Thoracic aorta (tissue), 2 donors: ENCODE measurements around the gene DHRSX. TPM values are rescaled to one million over a fixed set of nuclear protein-coding genes. Genes with fewer than 3 reads are reported as not detected.
"Not testable (repeated sequence)": the region's sequence is repeated elsewhere in the genome, so short reads cannot be mapped to it uniquely, and the experiment has no call there.

Experiments used
- ATAC-seq: fragments of 150-250 bp; one replicate; pipeline ENCODE4 v1.8.0; 2017; ENCODE audit warnings: low read depth; ENCODE audit not compliant: insufficient number of reproducible peaks, low FRiP score
- DNase-seq: peaks from one replicate; pipeline ENCODE4 v3.0.0-alpha.2; 2020; ENCODE audit warnings: low spot score
- H3K27ac ChIP-seq, 2 donors: fragments of 200-600 bp; sonication (generic); 1 replicate in 1 of 2; 2 replicates in 1 of 2; pipeline ENCODE4 v1.5.1; 2016; ENCODE audit warnings: mild to moderate bottlenecking in 2 of 2, moderate library complexity in 2 of 2
- H3K27me3 ChIP-seq: fragments of 200-600 bp; sonication (generic); replicated peaks from 2 replicates; pipeline ENCODE4 v1.6.0; 2016; ENCODE audit warnings: mild to moderate bottlenecking; ENCODE audit not compliant: insufficient read depth
- H3K36me3 ChIP-seq: fragments of 200-600 bp; sonication (generic); one replicate; pipeline ENCODE4 v1.5.1; 2016
- H3K4me1 ChIP-seq, 2 donors: fragments of 200-600 bp; sonication (generic); 1 replicate in 1 of 2; 2 replicates in 1 of 2; pipeline versions ENCODE4 v1.5.1 to v1.6.0; 2016; ENCODE audit warnings: low read depth in 2 of 2, mild to moderate bottlenecking in 1 of 2; ENCODE audit not compliant: control insufficient read depth in 1 of 2
- H3K4me3 ChIP-seq: fragments of 200-600 bp; sonication (generic); 2 replicates; pipeline ENCODE4 v1.5.1; 2016; ENCODE audit warnings: mild to moderate bottlenecking
- H3K9me3 ChIP-seq: fragments of 200-600 bp; sonication (generic); 2 replicates; pipeline ENCODE4 v1.5.1; 2016
- CTCF ChIP-seq: fragments of 200-600 bp; sonication (generic); IDR thresholded peaks from one replicate; pipeline ENCODE4 v1.5.1; 2019; ENCODE audit warnings: antibody characterized with exemption
- total RNA-seq, 2 donors: library from RNA; depleted of rRNA; stranded (reverse); fragments of >200 nt; gene quantifications; one replicate each; pipeline versions ENCODE4 v1.1.0 to v1.2.3, GENCODE V29; 2016

The DHRSX gene
- total RNA-seq, 2 donors from 2014 or later: 14.9 to 16.8 TPM

GRCh38 chrX:2511326-2511725, 10.6 kb upstream of the DHRSX start:
- no peak for ATAC-seq
- H3K27ac ChIP-seq: no peak overlapping the region

GRCh38 chrX:2508648-2509335, 8.0 kb upstream of the DHRSX start:
- Histone ChIP-seq H3K27me3 (no peaks in the 10 kb centered on the region), H3K36me3 (no peaks in the 10 kb centered on the region), H3K9me3 (no peaks in the 10 kb centered on the region), H3K27ac (no peak overlapping the region), H3K4me1 (no peaks in the 10 kb centered on the region), H3K4me3 (no peak overlapping the region)
- DNase-seq (no peak), ATAC-seq (no peak)
- no peak for TF ChIP-seq CTCF

More at GRCh38 chrX:2511326-2511725, 10.6 kb upstream of the DHRSX start:
- DNase-seq: no peak
- Histone ChIP-seq H3K4me3 (no peak overlapping the region), H3K27me3 (no peaks in the 10 kb centered on the region), H3K36me3 (no peaks in the 10 kb centered on the region), H3K4me1 (no peaks in the 10 kb centered on the region), H3K9me3 (no peaks in the 10 kb centered on the region)
- TF ChIP-seq CTCF: no peak

GRCh38 chrX:2507904-2508627, 7.3 kb upstream of the DHRSX start:
- Histone ChIP-seq H3K9me3 (no peaks in the 10 kb centered on the region), H3K27ac (no peak overlapping the region), H3K4me1 (no peaks in the 10 kb centered on the region), H3K4me3 (no peak overlapping the region), H3K27me3 (no peaks in the 10 kb centered on the region), H3K36me3 (no peaks in the 10 kb centered on the region)
- ATAC-seq (no peak), DNase-seq (no peak)
- TF ChIP-seq CTCF: no peak

- DNase-seq: no peak
- no peak for TF ChIP-seq CTCF
- H3K27me3 ChIP-seq: no peaks in the 10 kb centered on the region
- H3K36me3 ChIP-seq: no peaks in the 10 kb centered on the region
- no peak for ATAC-seq
- H3K4me3 ChIP-seq: no peak overlapping the region
- no peak overlapping the region for H3K27ac ChIP-seq
- no peaks in the 10 kb centered on the region for H3K9me3 ChIP-seq
- no peaks in the 10 kb centered on the region for H3K4me1 ChIP-seq
These were observed 6.4 kb upstream of the DHRSX start for GRCh38 chrX:2507196-2507595.

- not testable (repeated sequence) for H3K4me3 ChIP-seq, H3K4me1 ChIP-seq, H3K36me3 ChIP-seq, H3K27ac ChIP-seq, ATAC-seq, H3K27me3 ChIP-seq, H3K9me3 ChIP-seq, DNase-seq
These were observed 4.6 kb upstream of the DHRSX start for GRCh38 chrX:2505341-2505740.
